Pulmonary artery endothelial cell (primary cell): ENCODE data around the gene SLC26A2. TPM values are rescaled to one million over a fixed set of nuclear protein-coding genes. Genes with fewer than 3 reads are reported as not detected.
A peak's percentile ranks its signal among the peaks of the same experiment; 100 is the strongest.
"Not testable (repeated sequence)": the region's sequence is repeated elsewhere in the genome, so short reads cannot be mapped to it uniquely, and the experiment has no call there.

Experiments used
- DNase-seq: peaks from one replicate; pipeline ENCODE4 v3.0.0-alpha.2; 2011; ENCODE audit warnings: low read depth, low spot score
- total RNA-seq: library from RNA; depleted of rRNA; stranded (reverse); fragments of >200 nt; gene quantifications from 2 replicates; pipeline ENCODE4 v1.2.3, GENCODE V29; 2014

The SLC26A2 gene
- total RNA-seq, 1 donor from 2014 or later: 19.8 TPM

DNA sequence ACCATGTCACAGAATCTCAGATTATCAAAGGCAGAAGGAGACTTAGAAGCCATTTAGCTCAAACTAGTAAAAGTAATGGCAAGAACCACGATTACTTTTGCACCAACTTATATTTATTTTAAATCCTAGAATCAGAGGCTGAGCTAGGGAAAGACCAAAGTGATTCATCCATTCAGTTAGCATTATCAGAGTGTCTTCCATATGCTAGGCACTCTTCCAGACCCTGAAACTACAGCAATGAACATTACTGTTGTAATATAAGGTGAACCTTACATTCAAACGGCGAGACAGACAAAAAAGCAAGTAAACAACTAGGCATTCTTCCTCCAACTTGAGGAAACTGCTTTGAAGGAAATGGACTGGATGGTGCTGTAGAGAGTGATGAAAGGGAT is 23.9 kb upstream of the SLC26A2 start:
- no peak for DNase-seq

DNA sequence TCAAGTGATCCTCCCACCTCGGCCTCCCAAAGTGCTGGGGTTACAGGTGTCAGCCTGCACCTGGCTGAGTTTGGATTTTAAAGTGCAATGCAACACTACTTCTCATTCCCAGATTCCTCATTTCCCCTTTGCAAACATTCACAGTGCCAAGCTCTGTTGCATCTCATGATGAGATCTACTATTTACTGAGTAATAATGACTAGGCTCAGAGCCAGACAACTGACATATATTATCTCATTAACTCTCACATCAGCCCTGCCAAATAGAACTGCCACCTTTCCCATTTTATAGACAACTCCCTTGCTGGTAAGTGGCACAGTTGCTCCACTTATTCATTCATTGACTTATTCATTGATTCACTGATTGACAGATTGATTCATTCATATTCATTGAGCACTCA is 22.9 kb upstream of the SLC26A2 start:
- DNase-seq: no peak

- DNase-seq: peak; percentile 56
These were observed 22.3 kb upstream of the SLC26A2 start for GRCh38 chr5:149938279-149938678.

DNA sequence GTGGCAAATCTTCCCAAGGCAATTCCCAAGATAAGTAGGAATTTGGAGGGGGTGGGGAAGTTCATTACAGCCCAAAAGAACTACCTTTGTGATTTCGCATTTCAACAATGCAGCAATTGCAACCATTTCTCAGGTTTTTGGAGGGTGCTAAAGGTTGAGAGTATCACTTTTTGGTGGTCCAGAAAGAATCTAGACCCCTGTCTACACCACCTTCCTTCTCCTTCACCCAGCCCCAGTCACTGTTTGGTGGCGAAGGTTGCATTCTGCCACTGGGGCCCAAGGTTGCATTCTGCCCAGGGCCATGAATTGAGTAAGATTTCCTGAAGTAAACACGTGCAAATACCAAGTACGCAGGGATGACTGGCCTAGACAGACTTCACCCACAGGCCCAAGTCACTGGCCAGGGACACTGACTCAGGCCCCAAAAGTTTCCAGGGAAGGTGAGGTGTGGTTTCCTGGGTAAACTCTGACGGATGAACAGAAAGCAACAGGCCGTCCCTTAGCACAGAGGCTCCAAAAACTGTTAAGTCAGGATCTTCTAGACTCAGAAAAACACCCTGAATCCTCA is 21.7 kb upstream of the SLC26A2 start:
- DNase-seq: no peak

DNA sequence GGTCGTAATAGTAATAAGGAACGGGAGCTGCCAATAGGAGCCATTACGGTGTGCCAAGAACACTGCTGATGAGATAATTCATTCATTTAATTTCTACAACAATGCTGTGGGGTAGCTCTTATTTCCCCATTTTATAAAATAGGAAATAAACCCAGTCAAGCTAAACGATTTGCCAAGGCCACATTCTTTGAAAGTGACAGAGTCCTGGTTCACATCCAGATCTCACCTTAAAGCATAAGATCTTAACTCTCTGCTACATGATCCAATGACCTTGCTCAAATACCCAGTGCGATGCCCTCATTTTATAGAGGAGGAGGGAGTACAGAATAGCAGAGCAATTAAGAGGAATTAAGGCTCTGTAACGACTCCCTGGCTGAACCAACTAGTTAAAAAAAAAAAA is 21.0 kb upstream of the SLC26A2 start:
- no peak for DNase-seq

DNA sequence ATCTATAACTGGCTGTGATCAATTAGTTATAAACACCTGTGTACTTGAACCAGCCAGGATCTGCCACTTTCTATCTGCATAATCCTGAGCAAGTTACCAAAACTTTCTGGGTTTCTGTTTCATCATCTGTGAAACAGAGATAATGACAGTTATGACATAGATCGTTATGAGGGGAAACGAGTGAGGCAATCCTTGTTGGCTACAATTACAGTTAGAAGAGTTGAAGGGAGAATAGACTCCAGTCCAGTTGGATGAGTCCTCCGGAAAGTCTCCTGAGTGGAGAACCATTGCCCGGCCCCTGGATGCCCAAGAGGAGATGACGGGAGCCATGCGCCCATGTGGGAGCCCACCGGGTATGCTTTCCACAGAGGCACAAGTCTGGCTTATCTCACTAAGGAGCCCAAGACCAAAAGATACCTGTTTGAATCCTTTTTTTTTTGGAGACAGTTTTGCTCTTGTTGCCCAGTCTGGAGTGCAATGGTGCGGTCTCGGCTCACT is 20.4 kb upstream of the SLC26A2 start:
- no peak for DNase-seq

GRCh38 chr5:149940941-149941644 is 19.5 kb upstream of the SLC26A2 start:
- DNase-seq: no peak

- no peak for DNase-seq
These were observed 18.8 kb upstream of the SLC26A2 start for GRCh38 chr5:149941795-149942194.

DNA sequence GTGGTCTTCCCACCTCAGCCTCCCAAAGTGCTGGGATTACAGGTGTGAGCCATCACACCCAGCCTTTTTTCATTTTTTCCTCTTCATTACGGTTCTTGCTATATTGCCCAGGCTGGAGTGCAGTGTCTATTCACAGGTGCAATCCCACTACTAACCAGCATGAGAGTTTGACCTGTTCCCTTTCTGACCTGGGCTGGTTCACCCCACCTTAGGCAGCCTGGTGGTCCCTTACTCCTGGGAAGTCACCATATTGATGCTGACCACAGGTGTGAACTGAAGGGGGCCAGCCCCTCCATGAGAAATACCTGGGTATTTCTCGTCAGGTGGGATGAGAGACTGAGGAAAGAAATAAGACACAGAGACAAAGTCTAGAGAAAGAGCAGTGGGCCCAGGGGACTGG is 18.4 kb upstream of the SLC26A2 start:
- no peak for DNase-seq

DNA sequence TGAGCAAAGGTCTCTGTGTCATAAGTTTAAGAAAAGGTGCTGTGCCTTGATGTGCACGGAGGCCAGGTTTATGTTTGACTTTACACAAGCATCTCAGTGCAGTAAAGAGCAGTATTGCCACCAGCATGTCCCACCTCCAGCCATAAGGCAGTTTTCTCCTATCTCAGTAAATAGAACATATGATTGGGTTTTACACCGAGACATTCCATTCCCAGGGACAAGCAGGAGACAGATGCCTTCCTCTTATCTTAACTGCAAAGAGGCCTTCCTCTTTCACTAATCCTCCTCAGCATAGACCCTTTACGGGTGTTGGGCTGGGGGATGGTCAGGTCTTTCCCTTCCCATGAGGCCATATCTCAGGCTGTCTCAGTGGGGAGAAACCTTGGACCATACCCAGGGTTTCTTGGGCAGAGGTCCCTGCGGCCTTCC is 17.8 kb upstream of the SLC26A2 start:
- DNase-seq: not testable (repeated sequence)

DNA sequence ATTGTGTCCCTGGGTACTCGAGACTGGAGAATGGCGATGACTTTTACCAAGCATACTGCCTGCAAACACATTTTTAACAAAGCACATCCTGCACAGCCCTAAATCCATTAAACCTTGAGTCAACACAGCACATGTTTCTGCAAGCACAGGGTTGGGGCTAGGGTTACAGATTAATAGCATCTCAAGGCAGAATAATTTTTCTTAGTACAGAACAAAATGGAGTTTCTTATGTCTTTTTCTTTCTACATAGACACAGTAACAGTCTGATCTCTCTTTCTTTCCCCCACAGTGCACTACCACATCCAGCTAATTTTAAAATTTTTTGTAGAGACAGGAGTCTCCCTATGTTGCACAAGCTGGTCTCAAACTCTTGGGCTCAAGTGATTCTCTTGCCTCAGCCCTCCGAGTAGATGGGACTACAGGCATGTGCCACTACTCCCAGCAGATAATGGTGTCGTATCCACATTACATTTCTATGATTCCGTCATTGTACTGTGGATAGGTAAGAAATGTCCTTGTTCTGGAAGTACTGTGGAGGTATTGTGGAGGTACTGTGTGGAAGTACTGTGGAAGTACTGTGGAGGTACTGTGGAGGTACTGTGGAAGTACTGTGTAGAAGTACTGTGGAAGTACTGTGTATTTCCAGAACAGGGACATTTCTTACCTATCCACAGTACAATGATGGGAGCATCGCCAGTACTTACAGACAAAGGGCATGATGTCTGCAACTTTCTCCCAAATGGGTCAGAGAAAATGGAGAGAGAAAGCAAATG is 17.2 kb upstream of the SLC26A2 start:
- not testable (repeated sequence) for DNase-seq

- DNase-seq: no peak
These were observed 15.9 kb upstream of the SLC26A2 start, which contains the start of gene PDE6A for GRCh38 chr5:149944666-149945065. PDE6A (minus strand) TSS chr5:149944793; CDS start chr5:149944673, 120 bp downstream.

DNA sequence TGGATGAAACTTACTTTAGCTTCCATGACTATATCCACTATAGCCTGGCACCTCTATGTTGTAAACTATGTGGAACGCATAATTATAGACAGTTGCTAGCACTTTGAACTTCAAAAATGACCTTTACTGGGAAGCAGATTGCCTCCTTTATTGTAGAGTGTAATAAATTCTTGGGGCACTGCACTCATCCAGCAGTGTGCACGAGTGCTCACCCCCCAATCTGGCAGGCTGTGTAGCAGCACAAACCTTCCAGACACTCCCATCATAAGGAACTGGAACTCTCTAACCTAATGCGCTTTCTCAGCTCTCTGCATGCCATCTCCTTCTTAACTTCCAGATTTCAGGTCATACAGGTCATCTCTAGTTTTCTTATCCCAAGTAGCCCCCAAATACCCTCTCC is 14.4 kb upstream of the SLC26A2 start:
- DNase-seq: no peak

DNA sequence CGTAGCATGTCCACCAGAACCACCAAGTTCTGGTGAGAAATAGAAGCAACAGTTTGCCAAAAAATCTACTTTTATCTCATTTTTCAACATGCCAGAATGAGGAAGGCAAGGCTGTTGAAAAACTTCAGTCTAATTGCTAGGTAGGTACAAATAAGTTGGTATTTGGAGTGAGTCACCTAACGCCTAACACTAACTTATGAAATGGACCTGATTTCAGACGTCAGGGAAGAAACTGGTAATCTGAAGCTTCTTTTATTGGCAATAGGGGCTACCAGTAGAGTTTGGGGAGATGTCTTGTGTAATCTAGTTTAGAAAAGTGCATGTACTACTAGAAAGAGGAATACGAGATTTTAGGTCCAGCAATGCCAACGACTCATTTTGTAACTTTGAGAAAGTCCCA is 11.6 kb upstream of the SLC26A2 start:
- DNase-seq: no peak

- DNase-seq: no peak
These were observed 9.3 kb upstream of the SLC26A2 start for GRCh38 chr5:149951138-149951749.

DNA sequence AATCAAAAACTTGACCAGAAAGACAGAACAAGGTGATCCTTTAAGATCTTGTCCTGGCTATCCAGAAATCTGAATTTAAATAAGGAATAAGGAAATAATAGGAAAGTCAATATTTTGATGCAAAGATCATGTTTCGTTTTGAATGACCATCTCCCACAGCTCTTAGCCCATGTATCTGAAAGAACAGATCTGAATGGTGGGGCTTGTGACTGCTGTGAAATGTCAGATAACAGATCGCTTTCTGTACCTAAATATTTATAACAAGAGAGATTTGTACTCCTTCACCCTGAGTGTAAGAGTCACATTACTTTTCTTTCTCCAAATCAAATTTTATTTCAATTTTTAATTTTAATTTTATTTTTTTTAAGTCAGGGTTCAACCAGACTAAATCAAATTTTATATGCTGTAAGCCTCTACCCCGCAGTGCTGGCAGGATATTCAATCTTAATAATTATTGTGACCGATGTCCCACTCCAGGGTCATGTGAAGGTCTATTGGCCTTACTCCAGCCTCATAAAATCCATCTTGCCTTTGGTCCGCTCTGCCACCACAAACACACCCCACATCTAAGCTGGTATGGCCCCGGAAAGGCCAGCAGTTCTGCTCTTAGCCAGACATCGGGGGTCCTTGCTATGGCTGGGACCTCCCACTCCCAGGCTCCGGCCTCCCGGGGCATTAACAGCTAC is 7.0 kb upstream of the SLC26A2 start:
- DNase-seq: no peak

DNA sequence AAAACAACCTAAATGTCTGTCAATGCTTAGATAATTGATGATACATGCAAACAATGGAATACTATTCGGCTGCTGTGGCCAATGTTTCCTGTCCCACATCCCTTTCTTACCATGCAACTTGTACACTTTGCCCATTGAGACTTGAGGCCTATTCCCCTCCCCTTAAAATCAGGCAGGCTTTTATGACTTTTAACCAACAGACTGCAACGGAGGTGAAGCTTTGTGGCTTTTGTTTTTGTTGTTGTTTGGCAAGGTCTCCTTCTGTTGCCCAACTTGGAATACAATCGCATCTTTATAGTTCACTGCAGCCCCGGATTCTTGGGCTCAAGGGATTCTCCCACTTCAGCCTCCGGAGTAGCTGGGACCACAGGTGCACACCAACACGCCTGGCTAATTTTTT is 5.8 kb upstream of the SLC26A2 start:
- no peak for DNase-seq

DNA sequence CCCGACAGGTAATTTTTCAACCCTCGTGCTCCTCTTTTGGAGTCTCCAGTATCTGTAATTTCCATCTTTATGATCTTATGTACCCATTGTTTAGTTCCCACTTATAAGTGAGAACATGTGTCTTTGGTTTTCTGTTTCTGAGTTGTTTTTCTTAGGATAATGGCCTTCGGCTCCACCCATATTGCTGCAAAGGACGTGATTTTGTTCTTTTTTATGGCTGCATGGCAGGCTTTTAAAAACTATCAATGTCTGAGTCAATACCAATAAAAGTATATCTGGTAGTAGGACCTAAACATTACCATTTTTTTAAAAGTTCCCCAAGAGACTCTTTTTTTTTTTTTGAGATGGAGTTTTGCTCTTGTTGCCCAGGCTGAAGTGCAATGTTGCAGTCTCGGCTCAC is 3.9 kb upstream of the SLC26A2 start:
- no peak for DNase-seq

DNA sequence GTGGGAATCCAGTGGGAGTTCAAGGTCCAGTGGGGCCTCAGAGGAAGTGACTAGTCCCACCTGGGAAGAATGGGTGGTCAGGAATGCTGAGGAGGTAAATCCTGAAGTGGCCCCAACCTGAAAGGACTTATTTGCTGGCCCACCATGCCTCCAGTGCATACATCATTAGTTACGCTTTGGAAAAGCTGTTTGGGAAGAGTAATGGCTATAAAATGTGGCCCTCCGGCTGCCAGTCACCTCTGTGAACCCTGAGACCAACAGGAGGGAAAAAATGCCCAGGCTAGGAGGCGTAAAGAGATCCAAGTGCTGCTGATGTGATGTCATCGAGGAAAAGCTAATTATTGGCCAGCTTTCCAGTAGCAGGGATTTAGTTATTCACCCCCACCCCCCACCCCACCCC is 2.7 kb upstream of the SLC26A2 start:
- DNase-seq: no peak

GRCh38 chr5:149959406-149960236 is 937 bp upstream of the SLC26A2 start:
- peak; percentile 56 for DNase-seq
